ENCODE results near the gene IL19. TPM values are rescaled to one million over a fixed set of nuclear protein-coding genes. Genes with fewer than 3 reads are reported as not detected.

Gene IL19
- total and polyA plus RNA-seq, 2 experiments from 2014 or later = 0.37 TPM; not detected in 1

GRCh38 chr1:206788487-206789050 lies 18.0 kb downstream of the IL19 start:
- Histone ChIP-seq H3K27me3 (no peaks in the 10 kb centered on the region), H3K27ac (no peak overlapping the region), H3K4me1 (ENCODE audit: insufficient read depth) (no peaks in the 10 kb centered on the region), H4K20me1 (ENCODE audit: insufficient read depth, poor library complexity, severe bottlenecking) (no peaks in the 10 kb centered on the region), H3K9me3 (ENCODE audit: low read depth) (no peaks in the 10 kb centered on the region), H3K36me3 (replicated peaks; ENCODE audit: insufficient read depth, low read depth) (no peaks in the 10 kb centered on the region), H3K4me2 (no peak overlapping the region), H3K4me3 (no peak overlapping the region), H3K9me2 (replicated peaks; ENCODE audit: insufficient read depth) (no peaks in the 10 kb centered on the region), H3K79me2 (no peaks in the 10 kb centered on the region), H2AFZ (no peak overlapping the region)
- TF ChIP-seq, protein P1, sequence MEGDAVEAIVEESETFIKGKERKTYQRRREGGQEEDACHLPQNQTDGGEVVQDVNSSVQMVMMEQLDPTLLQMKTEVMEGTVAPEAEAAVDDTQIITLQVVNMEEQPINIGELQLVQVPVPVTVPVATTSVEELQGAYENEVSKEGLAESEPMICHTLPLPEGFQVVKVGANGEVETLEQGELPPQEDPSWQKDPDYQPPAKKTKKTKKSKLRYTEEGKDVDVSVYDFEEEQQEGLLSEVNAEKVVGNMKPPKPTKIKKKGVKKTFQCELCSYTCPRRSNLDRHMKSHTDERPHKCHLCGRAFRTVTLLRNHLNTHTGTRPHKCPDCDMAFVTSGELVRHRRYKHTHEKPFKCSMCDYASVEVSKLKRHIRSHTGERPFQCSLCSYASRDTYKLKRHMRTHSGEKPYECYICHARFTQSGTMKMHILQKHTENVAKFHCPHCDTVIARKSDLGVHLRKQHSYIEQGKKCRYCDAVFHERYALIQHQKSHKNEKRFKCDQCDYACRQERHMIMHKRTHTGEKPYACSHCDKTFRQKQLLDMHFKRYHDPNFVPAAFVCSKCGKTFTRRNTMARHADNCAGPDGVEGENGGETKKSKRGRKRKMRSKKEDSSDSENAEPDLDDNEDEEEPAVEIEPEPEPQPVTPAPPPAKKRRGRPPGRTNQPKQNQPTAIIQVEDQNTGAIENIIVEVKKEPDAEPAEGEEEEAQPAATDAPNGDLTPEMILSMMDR (IDR thresholded peaks at IDR 0.05; ENCODE audit: poor library complexity) = no peak
- TF ChIP-seq EZH2 (IDR thresholded peaks at IDR 0.05; ENCODE audit: borderline replicate concordance) (no peak), EZH2phosphoT487 (IDR thresholded peaks at IDR 0.05; ENCODE audit: low read depth, severe bottlenecking, unreplicated experiment) (no peak)
- DNase-seq (ENCODE audit: low spot score) = no peak
- WGBS (ENCODE audit: low lambda C conversion rate, missing lambda C conversion rate) = 95% methylated on average over 3 of the region's 3 CpGs

GRCh38 chr1:206790502-206791250 lies 20.1 kb downstream of the IL19 start:
- Histone ChIP-seq H3K36me3 (replicated peaks; ENCODE audit: insufficient read depth, low read depth) (no peaks in the 10 kb centered on the region), H4K20me1 (ENCODE audit: insufficient read depth, poor library complexity, severe bottlenecking) (no peaks in the 10 kb centered on the region), H3K27ac (no peak overlapping the region), H2AFZ (no peak overlapping the region), H3K4me2 (no peak overlapping the region), H3K9me3 (ENCODE audit: low read depth) (no peaks in the 10 kb centered on the region), H3K4me3 (no peak overlapping the region), H3K79me2 (no peaks in the 10 kb centered on the region), H3K27me3 (no peaks in the 10 kb centered on the region), H3K9me2 (replicated peaks; ENCODE audit: insufficient read depth) (no peaks in the 10 kb centered on the region), H3K4me1 (ENCODE audit: insufficient read depth) (no peaks in the 10 kb centered on the region)
- no peak for TF ChIP-seq EZH2phosphoT487 (IDR thresholded peaks at IDR 0.05; ENCODE audit: low read depth, severe bottlenecking, unreplicated experiment)
- TF ChIP-seq, protein P1 (IDR thresholded peaks at IDR 0.05; ENCODE audit: poor library complexity) = no peak
- TF ChIP-seq EZH2 (IDR thresholded peaks at IDR 0.05; ENCODE audit: borderline replicate concordance) = no peak
- WGBS (ENCODE audit: low lambda C conversion rate, missing lambda C conversion rate) = 88% methylated on average over 11 of the region's 11 CpGs
- no peak for DNase-seq (ENCODE audit: low spot score)

GRCh38 chr1:206792939-206793607 lies 22.5 kb downstream of the IL19 start:
- Histone ChIP-seq H3K4me1 (ENCODE audit: insufficient read depth) (no peaks in the 10 kb centered on the region), H3K4me2 (no peak overlapping the region), H3K4me3 (no peak overlapping the region), H3K36me3 (replicated peaks; ENCODE audit: insufficient read depth, low read depth) (no peaks in the 10 kb centered on the region), H3K9me2 (replicated peaks; ENCODE audit: insufficient read depth) (no peaks in the 10 kb centered on the region), H3K9me3 (ENCODE audit: low read depth) (no peaks in the 10 kb centered on the region), H3K79me2 (no peaks in the 10 kb centered on the region), H4K20me1 (ENCODE audit: insufficient read depth, poor library complexity, severe bottlenecking) (no peaks in the 10 kb centered on the region), H3K27ac (no peak overlapping the region), H2AFZ (no peak overlapping the region), H3K27me3 (no peaks in the 10 kb centered on the region)
- 81% methylated on average over 16 of the region's 16 CpGs for WGBS (ENCODE audit: low lambda C conversion rate, missing lambda C conversion rate)
- TF ChIP-seq, protein P1 (IDR thresholded peaks at IDR 0.05; ENCODE audit: poor library complexity) = no peak
- TF ChIP-seq EZH2 (IDR thresholded peaks at IDR 0.05; ENCODE audit: borderline replicate concordance) (no peak), EZH2phosphoT487 (IDR thresholded peaks at IDR 0.05; ENCODE audit: low read depth, severe bottlenecking, unreplicated experiment) (no peak)
- DNase-seq (ENCODE audit: low spot score) = no peak

Measured in hepatocyte (in vitro differentiated cells).